Neural cell (in vitro differentiated cells): ENCODE measurements around the gene COLGALT1.

Experiments
- CTCF ChIP-seq: fragments of 450-650 bp; IDR thresholded peaks from 2 replicates; pipeline ENCODE4 v1.5.1; 2014; ENCODE audit warnings: antibody characterized with exemption, mild to moderate bottlenecking, moderate library complexity; ENCODE audit not compliant: poor library complexity, severe bottlenecking
- EZH2 ChIP-seq: fragments of 200-600, 300-800 bp; shearing (Covaris generic), sonication (generic); IDR thresholded peaks from 2 replicates; pipeline ENCODE4 v1.6.1; 2014; ENCODE audit warnings: antibody characterized with exemption, low read length, borderline replicate concordance, mild to moderate bottlenecking; ENCODE audit not compliant: insufficient read depth, poor library complexity, severe bottlenecking
- POLR2AphosphoS5 ChIP-seq: IDR thresholded peaks from 2 replicates; pipeline ENCODE4 v1.6.1; 2012
- RAD21 ChIP-seq: fragments of 450-650 bp; conservative IDR thresholded peaks from 2 replicates; pipeline ENCODE4 v1.6.1; 2014; ENCODE audit warnings: antibody characterized with exemption, mild to moderate bottlenecking, moderate library complexity
- SMC3 ChIP-seq: fragments of 450-650 bp; conservative IDR thresholded peaks from 2 replicates; pipeline ENCODE4 v1.6.1; 2014; ENCODE audit warnings: antibody characterized with exemption, mild to moderate bottlenecking, moderate library complexity; ENCODE audit not compliant: poor library complexity

- no peak for TF ChIP-seq RAD21
- TF ChIP-seq POLR2AphosphoS5 = no peak
- TF ChIP-seq CTCF = no peak
- no peak for TF ChIP-seq EZH2
- no peak for TF ChIP-seq SMC3
Observed at GRCh38 chr19:17617807-17618192, 62.4 kb downstream of the COLGALT1 start.
